HG03045 (cell line): ENCODE results near the gene USP26.
"Not testable (repeated sequence)": the region's sequence is repeated elsewhere in the genome, so short reads cannot be mapped to it uniquely, and the experiment has no call there.

Source experiments
- ATAC-seq: cut with Tn5 transposase; IDR thresholded peaks from one replicate; pipeline ENCODE4 v1.9.1; 2021; ENCODE audit warnings: mild to moderate bottlenecking, moderate library complexity; ENCODE audit not compliant: unreplicated experiment

The USP26 gene

DNA sequence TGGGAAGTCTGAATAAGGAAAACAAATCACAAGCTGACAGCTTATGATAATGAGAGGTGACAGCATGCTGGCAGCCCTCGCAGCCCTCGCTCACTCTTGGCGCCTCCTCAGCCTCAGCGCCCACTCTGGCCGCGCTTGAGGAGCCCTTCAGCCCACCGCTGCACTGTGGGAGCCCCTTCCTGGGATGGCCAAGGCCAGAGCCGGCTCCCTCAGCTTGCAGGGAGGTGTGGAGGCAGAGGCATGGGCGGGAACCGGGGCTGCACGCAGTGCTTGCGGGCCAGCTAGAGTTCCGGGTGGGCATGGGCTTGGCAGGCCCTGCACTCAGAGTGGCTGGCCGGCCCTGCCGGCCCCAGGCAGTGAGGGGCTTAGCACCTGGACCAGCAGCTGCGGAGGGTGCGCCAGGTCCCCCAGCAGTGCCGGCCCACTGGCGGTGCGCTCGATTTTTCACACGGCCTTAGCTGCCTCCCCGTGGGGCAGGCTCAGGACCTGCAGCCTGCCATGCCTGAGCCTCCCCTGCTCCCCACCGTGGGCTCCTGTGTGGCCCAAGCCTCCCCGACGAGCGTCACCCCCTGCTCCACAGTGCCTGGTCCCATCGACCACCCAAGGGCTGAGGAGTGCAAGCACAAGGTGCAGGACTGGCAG is 52.6 kb downstream of the USP26 start:
- ATAC-seq: not testable (repeated sequence)

DNA sequence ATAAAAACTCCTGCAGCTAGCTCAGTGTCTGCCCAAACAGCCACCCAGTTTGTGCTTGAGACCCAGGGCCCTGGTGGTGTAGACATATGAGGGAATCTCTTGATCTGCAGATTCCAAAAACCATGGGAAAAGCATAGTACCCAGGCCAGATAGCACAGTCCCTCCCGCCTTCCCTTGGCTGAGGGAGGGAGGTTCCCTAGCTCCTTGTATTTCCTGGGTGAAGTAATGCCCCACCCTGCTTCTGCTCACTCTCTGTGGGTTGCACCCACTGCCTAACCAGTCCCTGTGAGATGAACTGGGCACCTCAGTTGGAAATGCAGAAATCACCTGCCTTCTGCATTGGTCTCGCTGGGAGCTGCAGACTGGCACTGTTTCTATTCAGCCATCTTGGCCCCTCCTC is 54.6 kb downstream of the USP26 start:
- no peak for ATAC-seq

DNA sequence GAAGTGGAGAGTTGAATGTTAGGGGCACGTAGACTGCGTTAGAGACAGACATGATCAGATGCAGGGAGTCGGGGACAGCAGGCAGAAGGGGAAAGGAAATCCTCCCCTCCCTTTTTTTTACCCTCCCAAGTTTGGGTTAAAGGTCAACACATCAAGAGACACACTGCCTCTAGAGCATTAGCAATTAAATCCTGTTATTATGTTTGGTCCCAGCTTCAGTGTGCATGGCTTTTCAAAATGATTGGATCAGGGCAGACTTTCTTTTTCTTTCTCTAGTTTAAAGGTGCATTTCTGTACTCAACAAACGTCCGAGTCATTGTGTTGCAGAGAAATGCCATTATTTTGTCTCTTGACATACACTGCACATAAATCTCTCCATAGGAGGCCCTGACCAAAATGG is 63.9 kb downstream of the USP26 start:
- ATAC-seq: no peak

DNA sequence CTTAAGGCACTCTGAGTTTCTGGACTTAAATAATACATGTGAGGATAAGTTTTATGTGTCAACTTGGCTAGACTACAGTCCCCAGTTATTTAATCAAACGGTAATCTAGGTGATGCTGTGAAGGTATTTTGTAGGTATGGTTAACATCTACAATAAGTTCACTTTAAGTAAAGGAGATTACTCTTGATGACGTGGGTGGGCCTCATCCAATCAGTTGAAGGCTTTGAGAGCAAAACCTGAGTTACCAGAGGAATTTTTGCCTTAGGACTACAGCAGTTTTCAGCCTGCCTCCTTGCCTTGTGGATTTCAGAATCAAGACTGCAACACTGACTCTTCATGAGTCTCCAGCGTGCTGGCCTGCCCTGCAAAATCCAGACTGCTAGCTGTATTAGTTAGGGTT is 78.7 kb downstream of the USP26 start:
- no peak for ATAC-seq

DNA sequence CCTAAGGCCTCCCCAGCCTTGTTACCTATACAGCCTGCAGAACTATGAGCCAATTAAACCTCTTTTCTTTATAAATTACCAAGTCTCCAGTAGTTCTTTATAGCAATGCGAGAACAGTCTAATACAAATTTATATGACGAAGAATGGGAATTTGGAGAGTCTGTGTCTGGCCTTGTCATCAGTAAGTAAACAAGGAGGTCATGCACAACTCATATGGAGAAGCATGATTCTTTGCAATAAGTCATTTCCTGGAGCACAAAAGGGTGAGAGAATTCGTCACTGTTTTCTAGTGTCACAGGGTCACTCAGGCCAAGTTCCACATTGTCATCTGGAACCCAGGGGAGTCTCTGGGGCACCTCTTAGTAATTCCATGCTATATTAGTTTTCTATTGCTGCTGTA is 89.5 kb downstream of the USP26 start:
- ATAC-seq: no peak

DNA sequence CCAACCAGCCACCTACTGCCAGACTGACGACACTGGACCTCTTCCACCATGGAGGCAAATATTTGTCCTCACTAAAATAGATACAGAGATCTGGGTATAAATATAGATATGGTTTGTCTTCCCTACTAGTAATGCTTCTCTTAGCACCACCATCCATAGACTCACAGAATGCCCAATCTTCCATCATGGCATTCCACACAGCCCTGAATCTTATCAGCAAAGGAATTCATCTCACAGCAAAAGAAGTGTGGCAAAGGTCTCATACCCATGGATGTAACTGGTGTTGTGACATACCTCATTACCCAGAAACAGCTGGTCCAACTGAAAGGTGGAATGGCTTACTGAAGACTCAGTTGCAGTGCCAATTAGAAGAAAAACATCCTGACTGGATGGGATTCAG is 91.3 kb downstream of the USP26 start:
- no peak for ATAC-seq

DNA sequence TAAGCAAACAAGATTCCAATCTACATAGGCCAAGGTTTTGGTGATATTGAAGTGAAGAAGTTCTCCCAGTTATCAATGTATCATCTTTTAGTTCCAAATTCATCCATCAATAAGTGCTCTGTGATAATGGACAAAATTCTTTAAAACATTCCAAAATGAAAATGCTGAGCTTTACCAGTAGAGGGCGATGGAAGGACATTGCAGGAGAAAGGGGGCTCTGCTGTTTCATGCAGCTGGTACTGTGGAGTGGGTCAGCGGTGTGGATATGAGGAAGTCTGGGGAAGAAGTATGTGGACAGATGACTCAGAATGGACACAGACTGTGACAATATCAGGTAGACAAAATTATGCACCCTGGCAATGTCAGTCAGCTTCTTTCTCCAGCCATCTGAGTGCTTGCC is 91.9 kb downstream of the USP26 start:
- no peak for ATAC-seq

DNA sequence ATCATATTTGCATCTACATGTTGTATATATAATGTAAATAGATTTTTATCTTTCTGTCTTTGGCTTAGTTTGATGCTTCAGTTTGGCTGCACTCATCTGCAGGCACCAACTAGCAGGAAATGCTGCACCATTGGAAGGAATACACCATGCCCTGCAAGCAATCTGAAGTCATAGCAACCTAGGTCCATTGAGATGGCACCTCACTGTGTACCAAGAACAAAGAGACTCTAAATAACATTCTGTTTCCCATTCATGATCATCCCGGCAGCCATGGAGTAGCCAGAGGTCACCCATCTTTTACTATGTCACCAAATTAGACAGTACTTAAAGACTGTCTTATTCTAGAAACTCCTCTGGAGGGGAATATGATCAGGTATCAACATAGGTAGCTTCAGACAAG is 97.7 kb downstream of the USP26 start:
- ATAC-seq: no peak

DNA sequence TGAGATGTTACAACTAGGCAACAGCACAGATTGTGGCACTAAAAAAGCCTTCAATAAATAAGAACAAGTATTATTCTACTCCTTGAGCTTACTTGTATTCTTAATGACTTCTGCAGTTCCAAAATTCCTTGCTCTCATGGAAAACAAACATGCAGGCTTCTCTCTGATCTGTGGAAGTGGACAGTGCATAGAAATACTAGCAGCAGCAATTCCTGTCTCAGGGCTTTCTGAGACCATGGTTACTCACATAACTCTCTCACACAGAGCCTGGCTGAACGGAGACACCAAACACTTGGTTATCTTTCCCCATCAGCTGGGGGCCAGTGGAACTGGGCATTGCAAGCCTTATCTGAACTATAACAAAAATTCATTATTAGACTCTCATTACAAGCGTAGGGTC is 106.1 kb downstream of the USP26 start:
- ATAC-seq: no peak

DNA sequence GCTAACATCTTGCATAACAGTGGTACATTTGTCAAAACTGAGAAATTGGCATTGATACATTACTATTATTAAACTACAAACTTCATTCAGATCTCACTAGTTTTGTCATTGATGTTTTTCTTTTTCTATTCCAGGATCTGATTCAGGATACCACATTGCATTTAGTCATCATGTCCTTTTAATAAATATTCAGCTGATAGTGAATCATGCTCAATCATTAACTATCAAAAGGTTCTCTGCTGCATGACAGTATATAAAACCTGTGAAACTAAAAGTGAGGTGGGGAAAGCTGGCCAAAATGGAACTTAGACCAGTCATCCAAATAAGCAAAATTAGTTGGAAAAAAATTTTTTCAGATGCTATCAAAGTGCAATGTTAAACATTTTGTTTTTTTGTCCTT is 110.4 kb downstream of the USP26 start:
- no peak for ATAC-seq

DNA sequence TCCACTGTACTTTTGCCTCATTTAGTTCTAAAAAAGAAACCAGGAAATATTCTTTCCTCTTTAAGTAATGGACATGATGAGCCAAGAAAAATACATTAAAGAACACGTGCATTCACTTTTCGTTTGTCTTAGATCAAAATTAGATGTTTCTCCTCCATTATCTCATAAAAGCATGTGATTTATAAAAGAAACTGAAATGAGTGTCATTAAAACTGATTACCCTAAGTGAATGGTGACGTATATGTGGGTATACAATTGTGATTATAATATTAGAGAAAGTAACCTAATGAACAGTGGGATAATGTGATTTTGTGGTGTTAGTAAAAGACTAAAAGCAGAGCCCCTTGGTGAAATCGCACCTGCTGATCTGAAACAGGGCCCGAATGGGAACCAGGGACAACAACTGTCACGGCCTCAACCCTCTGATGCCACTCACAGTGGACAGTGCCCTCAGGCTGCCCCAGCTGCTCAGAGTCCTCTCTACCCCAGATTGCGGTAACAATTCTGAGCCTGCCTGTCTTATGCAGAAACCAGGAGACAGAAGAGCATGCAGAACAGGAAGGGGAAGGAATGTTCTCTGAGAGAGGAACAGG is 112.8 kb downstream of the USP26 start:
- ATAC-seq: no peak

DNA sequence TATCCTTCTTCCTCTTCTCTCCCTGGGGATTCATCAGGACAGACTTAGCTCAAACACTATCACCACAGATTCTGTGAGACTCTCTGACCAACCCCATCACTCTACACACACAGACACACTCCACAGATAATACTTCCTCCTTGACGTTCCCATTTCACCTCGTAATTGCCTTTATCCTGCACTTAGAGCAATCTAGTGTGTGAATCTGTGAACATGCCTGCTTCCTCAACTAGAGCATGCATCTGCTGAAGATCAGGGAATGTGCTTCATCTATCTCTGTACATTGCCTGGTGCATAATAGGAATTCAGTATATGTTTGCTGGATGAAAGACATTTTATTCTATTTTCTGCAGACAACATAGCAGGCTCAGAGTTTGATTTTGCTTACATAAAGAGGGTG is 113.4 kb downstream of the USP26 start:
- ATAC-seq: no peak

DNA sequence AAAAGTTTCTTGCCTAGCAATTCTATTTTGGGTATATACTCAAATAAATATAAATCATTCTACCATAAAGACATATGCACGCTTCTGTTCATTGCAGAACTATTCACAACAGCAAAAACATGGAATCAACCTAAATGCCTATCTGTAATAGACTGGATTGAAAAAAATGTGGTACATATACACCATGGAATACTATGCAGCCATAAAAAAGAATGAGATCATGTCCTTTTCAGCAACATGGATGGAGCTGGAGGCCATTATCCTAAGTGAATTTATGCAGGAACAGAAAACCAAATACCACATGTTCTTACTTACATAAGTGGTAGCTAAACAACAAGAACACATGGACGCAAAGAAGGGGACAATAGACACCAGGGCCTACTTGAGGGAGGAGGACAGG is 116.9 kb downstream of the USP26 start:
- not testable (repeated sequence) for ATAC-seq
